Type B pancreatic cell (in vitro differentiated cells): ENCODE results near the gene RALGPS1. TPM values are rescaled to one million over a fixed set of nuclear protein-coding genes. Genes with fewer than 3 reads are reported as not detected.
A peak's percentile ranks its signal among the peaks of the same experiment; 100 is the strongest.

Experiments
- DNase-seq: peaks from one replicate; pipeline ENCODE4 v3.0.0; 2021; ENCODE audit warnings: mixed read lengths; ENCODE audit not compliant: unreplicated experiment; ENCODE audit errors: extremely low spot score
- H3K27ac Mint-ChIP-seq: 2 replicates; pipeline ENCODE4 v1.8.0; 2021; ENCODE audit warnings: mild to moderate bottlenecking, mixed read lengths
- H3K27me3 Mint-ChIP-seq: 2 replicates; pipeline ENCODE4 v1.8.0; 2021; ENCODE audit warnings: mixed read lengths
- H3K36me3 Mint-ChIP-seq: 2 replicates; pipeline ENCODE4 v1.8.0; 2021; ENCODE audit warnings: mixed read lengths
- H3K4me1 Mint-ChIP-seq: one replicate; pipeline ENCODE4 v1.8.0; 2021; ENCODE audit warnings: mixed read lengths; ENCODE audit not compliant: unreplicated experiment
- H3K4me3 Mint-ChIP-seq: 2 replicates; pipeline ENCODE4 v1.8.0; 2021; ENCODE audit warnings: mild to moderate bottlenecking, mixed read lengths
- H3K9me3 Mint-ChIP-seq: 2 replicates; pipeline ENCODE4 v1.8.0; 2021; ENCODE audit warnings: mixed read lengths
- CTCF ChIP-seq: fragments of 200-600 bp; sonication (generic); conservative IDR thresholded peaks from 2 replicates; pipeline ENCODE4 v1.5.0; 2021; ENCODE audit warnings: antibody characterized with exemption, mild to moderate bottlenecking
- total RNA-seq: library from RNA; stranded (reverse); gene quantifications from 2 replicates; pipeline ENCODE4 v1.2.1, GENCODE V29; 2021; ENCODE audit warnings: low replicate concordance

Gene RALGPS1
- total RNA-seq, 1 donor from 2014 or later, result 16.7 TPM

- H3K27ac Mint-ChIP-seq, result no peak overlapping the region
- peaks cover 43% of the 10 kb centered on the region for H3K4me1 Mint-ChIP-seq
- no peaks in the 10 kb centered on the region for H3K27me3 Mint-ChIP-seq
- H3K9me3 Mint-ChIP-seq, result no peaks in the 10 kb centered on the region
- no peaks in the 10 kb centered on the region for H3K36me3 Mint-ChIP-seq
- TF ChIP-seq CTCF, result no peak
- H3K4me3 Mint-ChIP-seq, result no peak overlapping the region
- DNase-seq, result no peak
Observed at GRCh38 chr9:127132375-127132774, 217.8 kb downstream of the RALGPS1 start.

GRCh38 chr9:127132921-127133647, 218.5 kb downstream of the RALGPS1 start:
- peaks cover 46% of the 10 kb centered on the region for H3K4me1 Mint-ChIP-seq
- no peak overlapping the region for H3K27ac Mint-ChIP-seq
- H3K4me3 Mint-ChIP-seq, result no peak overlapping the region
- no peak for TF ChIP-seq CTCF
- DNase-seq, result no peak
- H3K27me3 Mint-ChIP-seq, result no peaks in the 10 kb centered on the region
- no peaks in the 10 kb centered on the region for H3K9me3 Mint-ChIP-seq
- H3K36me3 Mint-ChIP-seq, result no peaks in the 10 kb centered on the region

- H3K4me3 Mint-ChIP-seq, result no peak overlapping the region
- H3K36me3 Mint-ChIP-seq, result no peaks in the 10 kb centered on the region
- no peaks in the 10 kb centered on the region for H3K9me3 Mint-ChIP-seq
- H3K4me1 Mint-ChIP-seq, result peaks cover 46% of the 10 kb centered on the region
- peak; percentile 32 for DNase-seq
- peak overlapping the region; percentile 51 for H3K27ac Mint-ChIP-seq
- H3K27me3 Mint-ChIP-seq, result no peaks in the 10 kb centered on the region
- no peak for TF ChIP-seq CTCF
Observed at GRCh38 chr9:127133739-127134167, 219.2 kb downstream of the RALGPS1 start.

GRCh38 chr9:127135056-127135745, 220.6 kb downstream of the RALGPS1 start:
- Mint-ChIP-seq H3K4me1 (peaks cover 41% of the 10 kb centered on the region), H3K27me3 (no peaks in the 10 kb centered on the region), H3K4me3 (no peak overlapping the region), H3K27ac (no peak overlapping the region), H3K9me3 (no peaks in the 10 kb centered on the region), H3K36me3 (no peaks in the 10 kb centered on the region)
- DNase-seq, result no peak
- no peak for TF ChIP-seq CTCF

GRCh38 chr9:127136081-127136879, 221.7 kb downstream of the RALGPS1 start:
- Mint-ChIP-seq H3K4me1 (peaks cover 30% of the 10 kb centered on the region), H3K9me3 (no peaks in the 10 kb centered on the region), H3K4me3 (no peak overlapping the region), H3K27me3 (no peaks in the 10 kb centered on the region), H3K27ac (no peak overlapping the region), H3K36me3 (no peaks in the 10 kb centered on the region)
- no peak for TF ChIP-seq CTCF
- peak; percentile 57 for DNase-seq
